Liver (tissue), 9 donors: ENCODE data around the gene SPATA17. TPM values are rescaled to one million over a fixed set of nuclear protein-coding genes. Genes with fewer than 3 reads are reported as not detected.

ENCODE experiments used
- DNase-seq: peaks from one replicate; pipeline ENCODE4 v3.0.0-alpha.2; 2017; ENCODE audit warnings: low spot score
- H3K27ac ChIP-seq, 2 donors: one replicate each; pipeline ENCODE4 v1.7.0; 2013; ENCODE audit warnings: inconsistent platforms in 2 of 2, low read length in 2 of 2, control low read depth in 1 of 2, low read depth in 1 of 2, mild to moderate bottlenecking in 1 of 2
- H3K27me3 ChIP-seq, 4 donors: one replicate each; pipeline versions ENCODE4 v1.6.1 to v1.7.0; 2013; ENCODE audit warnings: low read length in 3 of 4, inconsistent platforms in 1 of 4, mild to moderate bottlenecking in 1 of 4, moderate library complexity in 1 of 4; ENCODE audit not compliant: control insufficient read depth in 4 of 4, insufficient read depth in 4 of 4
- H3K36me3 ChIP-seq, 4 donors: one replicate each; pipeline versions ENCODE4 v1.6.1 to v1.7.0; 2013; ENCODE audit warnings: low read length in 3 of 4, mild to moderate bottlenecking in 3 of 4, low read depth in 1 of 4, moderate library complexity in 1 of 4; ENCODE audit not compliant: control insufficient read depth in 4 of 4, insufficient read depth in 3 of 4
- H3K4me1 ChIP-seq, 4 donors: one replicate each; pipeline versions ENCODE4 v1.6.1 to v1.7.0; 2013; ENCODE audit warnings: low read length in 3 of 4, mild to moderate bottlenecking in 3 of 4, moderate library complexity in 1 of 4; ENCODE audit not compliant: control insufficient read depth in 4 of 4, insufficient read depth in 4 of 4
- H3K4me3 ChIP-seq, 3 donors: one replicate each; pipeline versions ENCODE4 v1.6.1 to v1.7.0; 2013; ENCODE audit warnings: low read length in 3 of 3, control low read depth in 1 of 3, low read depth in 1 of 3, mild to moderate bottlenecking in 1 of 3
- H3K9ac ChIP-seq, 2 donors: one replicate each; pipeline ENCODE4 v1.7.0; 2013; ENCODE audit warnings: low read length in 2 of 2, mild to moderate bottlenecking in 2 of 2, moderate library complexity in 2 of 2, control low read depth in 1 of 2, low read depth in 1 of 2
- H3K9me3 ChIP-seq, 4 donors: one replicate each; pipeline versions ENCODE4 v1.6.1 to v1.7.0; 2013; ENCODE audit warnings: low read length in 3 of 4; ENCODE audit not compliant: control insufficient read depth in 4 of 4
- CTCF ChIP-seq: fragments of 150-350 bp; IDR thresholded peaks from 2 replicates; pipeline ENCODE4 v1.5.1; 2017; ENCODE audit warnings: improper control_type of control experiment, low read depth, low read length; ENCODE audit not compliant: missing input control
- EGR1 ChIP-seq, 2 donors: IDR thresholded peaks; 2 replicates each; pipeline ENCODE4 v1.6.1; 2016 to 2018; ENCODE audit warnings: antibody characterized with exemption in 2 of 2, low read depth in 2 of 2
- FOXA1 ChIP-seq: IDR thresholded peaks from 2 replicates; pipeline ENCODE4 v1.6.1; 2016; ENCODE audit warnings: antibody characterized with exemption
- FOXA2 ChIP-seq: IDR thresholded peaks from 2 replicates; pipeline ENCODE4 v1.6.1; 2016; ENCODE audit warnings: antibody characterized with exemption
- GABPA ChIP-seq, 2 donors: IDR thresholded peaks in 1 of 2; conservative IDR thresholded peaks in 1 of 2; 2 replicates each; pipeline ENCODE4 v1.6.1; 2016; ENCODE audit warnings: antibody characterized with exemption in 2 of 2, mild to moderate bottlenecking in 1 of 2, moderate library complexity in 1 of 2
- HNF4A ChIP-seq, 2 donors: conservative IDR thresholded peaks; 2 replicates each; pipeline ENCODE4 v1.6.1; 2016; ENCODE audit warnings: antibody characterized with exemption in 2 of 2, mild to moderate bottlenecking in 2 of 2
- HNF4G ChIP-seq: IDR thresholded peaks from 2 replicates; pipeline ENCODE4 v1.6.1; 2016; ENCODE audit warnings: antibody characterized with exemption
- JUND ChIP-seq, 2 donors: IDR thresholded peaks; 2 replicates each; pipeline ENCODE4 v1.6.1; 2016; ENCODE audit warnings: antibody characterized with exemption in 2 of 2
- NR2F2 ChIP-seq: IDR thresholded peaks from 2 replicates; pipeline ENCODE4 v1.6.1; 2016; ENCODE audit warnings: antibody characterized with exemption
- RAD21 ChIP-seq, 2 donors: IDR thresholded peaks; 2 replicates each; pipeline ENCODE4 v1.6.1; 2016; ENCODE audit warnings: antibody characterized with exemption in 2 of 2, mild to moderate bottlenecking in 2 of 2
- RXRA ChIP-seq, 2 donors: IDR thresholded peaks; 2 replicates each; pipeline ENCODE4 v1.6.1; 2017 to 2018; ENCODE audit warnings: antibody characterized with exemption in 2 of 2, mild to moderate bottlenecking in 1 of 2
- SP1 ChIP-seq: IDR thresholded peaks from 2 replicates; pipeline ENCODE4 v1.6.1; 2018; ENCODE audit warnings: antibody characterized with exemption, mild to moderate bottlenecking
- YY1 ChIP-seq: IDR thresholded peaks from 2 replicates; pipeline ENCODE4 v1.6.1; 2016; ENCODE audit warnings: antibody characterized with exemption, mild to moderate bottlenecking
- WGBS: extraction: QIAGEN DNeasy Blood & Tissue Kit; methylation state at CpG from one replicate; pipeline ENCODE4 v1.1.7; 2013; 5-methylcytosine and 5-hydroxymethylcytosine counted together
- polyA plus RNA-seq, 2 donors: library from polyadenylated mRNA; stranded (reverse) in 1 of 2; unstranded in 1 of 2; fragments of 200-250 nt in 1 of 2; fragments of >200 nt in 1 of 2; fragmentation: Nextera tagmentation in 1 of 2; extraction: Ambion mirVana in 1 of 2; gene quantifications; one replicate each; pipeline versions ENCODE4 v1.2.1 to v1.2.3, GENCODE V29; 2013 to 2015
- total RNA-seq, 2 donors: library from RNA; depleted of rRNA; stranded (reverse); fragments of >200 nt; gene quantifications; one replicate each; pipeline ENCODE4 v1.2.3, GENCODE V29; 2014
- TF ChIP-seq, protein P1 (sequence below): IDR thresholded peaks from 2 replicates; pipeline ENCODE4 v1.6.1; 2016; ENCODE audit warnings: antibody characterized with exemption
- TF ChIP-seq, protein P2 (sequence below): IDR thresholded peaks from 2 replicates; pipeline ENCODE4 v1.6.1; 2016; ENCODE audit warnings: antibody characterized with exemption
- TF ChIP-seq, protein P3 (sequence below): IDR thresholded peaks from 2 replicates; pipeline ENCODE4 v1.6.1; 2016; ENCODE audit warnings: antibody characterized with exemption, mild to moderate bottlenecking
- TF ChIP-seq, protein P4 (sequence below): IDR thresholded peaks from 2 replicates; pipeline ENCODE4 v1.6.1; 2016; ENCODE audit warnings: antibody characterized with exemption
- donor health status: healthy.
- donor health status: healthy.
- donor health status: healthy.
- donor health status: healthy.
- donor health status: healthy.

Gene SPATA17
- total and polyA plus RNA-seq, 4 donors = 0.08 TPM; not detected in 2

DNA sequence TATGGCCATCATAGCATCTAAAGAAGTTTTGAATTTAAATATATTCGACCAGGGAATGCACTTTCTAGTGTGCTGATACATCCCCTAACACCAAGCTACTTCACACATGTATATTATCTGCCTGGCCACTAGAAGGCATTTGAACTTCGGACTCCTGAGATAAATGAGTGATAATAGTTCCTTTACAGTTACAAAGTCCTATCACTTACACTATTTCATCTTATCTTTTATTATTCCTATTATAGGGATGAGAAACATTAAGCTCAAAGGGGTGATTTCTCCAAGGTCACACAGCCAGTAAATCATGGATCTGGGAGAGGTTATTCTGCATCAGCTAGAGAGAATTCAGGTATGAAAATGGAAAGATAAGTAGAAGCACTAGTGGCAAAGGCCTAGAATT, 40.5 kb upstream of the SPATA17 start:
- H3K9ac ChIP-seq = no peak overlapping the region
- no peak overlapping the region for H3K27ac ChIP-seq
- H3K9me3 ChIP-seq = no peaks in the 10 kb centered on the region
- WGBS = 75% methylated on average over 2 of the region's 2 CpGs
- TF ChIP-seq HNF4A (conservative IDR thresholded peaks at IDR 0.05) (peak; percentile 33 to 65), YY1 (no peak), HNF4G (peak; percentile 30), GABPA (IDR thresholded peaks at IDR 0.05 in 1 of 2, conservative IDR thresholded peaks at IDR 0.05 in 1 of 2) (no peak)
- no peaks in the 10 kb centered on the region for H3K4me1 ChIP-seq
- H3K4me3 ChIP-seq = no peak overlapping the region
- H3K36me3 ChIP-seq = peaks cover 0 to 3% (median under 1%) of the 10 kb centered on the region in 4 donors
- DNase-seq = no peak
- no peaks in the 10 kb centered on the region for H3K27me3 ChIP-seq

DNA sequence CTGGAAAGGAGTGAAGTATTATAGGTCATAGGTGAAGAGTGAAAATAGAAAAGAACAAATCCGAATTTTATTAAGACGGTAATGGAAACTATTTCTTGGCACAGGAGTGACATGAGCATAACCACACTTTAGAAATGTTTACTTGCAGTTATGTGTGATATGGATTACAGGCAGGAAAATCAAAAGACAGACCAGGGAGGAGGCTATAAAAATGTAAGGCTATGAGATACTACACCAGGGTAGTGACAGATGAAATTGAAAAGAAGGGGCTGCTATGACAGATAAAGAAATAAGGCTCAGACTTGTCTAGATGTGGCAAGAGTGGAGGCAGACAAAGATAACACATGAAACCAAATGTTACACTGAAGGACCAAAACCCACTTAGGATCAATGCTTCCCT, 32.0 kb upstream of the SPATA17 start:
- Histone ChIP-seq H3K27me3 (no peaks in the 10 kb centered on the region), H3K4me3 (no peak overlapping the region), H3K9ac (no peak overlapping the region), H3K36me3 (peaks cover 0 to 3% (median under 1%) of the 10 kb centered on the region in 4 donors), H3K4me1 (no peaks in the 10 kb centered on the region), H3K9me3 (no peaks in the 10 kb centered on the region), H3K27ac (no peak overlapping the region)
- 88% methylated on average over 2 of the region's 2 CpGs for WGBS
- TF ChIP-seq CTCF (no peak), FOXA2 (no peak), EGR1 (IDR thresholded peaks at IDR 0.05; ENCODE audit: low read depth in 2 of 2) (no peak), RXRA (IDR thresholded peaks at IDR 0.05) (no peak), FOXA1 (no peak), RAD21 (IDR thresholded peaks at IDR 0.05) (no peak), HNF4G (no peak), NR2F2 (no peak), HNF4A (conservative IDR thresholded peaks at IDR 0.05) (no peak), YY1 (no peak), GABPA (IDR thresholded peaks at IDR 0.05 in 1 of 2, conservative IDR thresholded peaks at IDR 0.05 in 1 of 2) (no peak), SP1 (no peak), JUND (IDR thresholded peaks at IDR 0.05) (no peak)
- TF ChIP-seq, protein P1, sequence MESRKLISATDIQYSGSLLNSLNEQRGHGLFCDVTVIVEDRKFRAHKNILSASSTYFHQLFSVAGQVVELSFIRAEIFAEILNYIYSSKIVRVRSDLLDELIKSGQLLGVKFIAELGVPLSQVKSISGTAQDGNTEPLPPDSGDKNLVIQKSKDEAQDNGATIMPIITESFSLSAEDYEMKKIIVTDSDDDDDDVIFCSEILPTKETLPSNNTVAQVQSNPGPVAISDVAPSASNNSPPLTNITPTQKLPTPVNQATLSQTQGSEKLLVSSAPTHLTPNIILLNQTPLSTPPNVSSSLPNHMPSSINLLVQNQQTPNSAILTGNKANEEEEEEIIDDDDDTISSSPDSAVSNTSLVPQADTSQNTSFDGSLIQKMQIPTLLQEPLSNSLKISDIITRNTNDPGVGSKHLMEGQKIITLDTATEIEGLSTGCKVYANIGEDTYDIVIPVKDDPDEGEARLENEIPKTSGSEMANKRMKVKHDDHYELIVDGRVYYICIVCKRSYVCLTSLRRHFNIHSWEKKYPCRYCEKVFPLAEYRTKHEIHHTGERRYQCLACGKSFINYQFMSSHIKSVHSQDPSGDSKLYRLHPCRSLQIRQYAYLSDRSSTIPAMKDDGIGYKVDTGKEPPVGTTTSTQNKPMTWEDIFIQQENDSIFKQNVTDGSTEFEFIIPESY = no peak
- TF ChIP-seq, protein P2, sequence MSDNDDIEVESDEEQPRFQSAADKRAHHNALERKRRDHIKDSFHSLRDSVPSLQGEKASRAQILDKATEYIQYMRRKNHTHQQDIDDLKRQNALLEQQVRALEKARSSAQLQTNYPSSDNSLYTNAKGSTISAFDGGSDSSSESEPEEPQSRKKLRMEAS = no peak
- TF ChIP-seq, protein P3, sequence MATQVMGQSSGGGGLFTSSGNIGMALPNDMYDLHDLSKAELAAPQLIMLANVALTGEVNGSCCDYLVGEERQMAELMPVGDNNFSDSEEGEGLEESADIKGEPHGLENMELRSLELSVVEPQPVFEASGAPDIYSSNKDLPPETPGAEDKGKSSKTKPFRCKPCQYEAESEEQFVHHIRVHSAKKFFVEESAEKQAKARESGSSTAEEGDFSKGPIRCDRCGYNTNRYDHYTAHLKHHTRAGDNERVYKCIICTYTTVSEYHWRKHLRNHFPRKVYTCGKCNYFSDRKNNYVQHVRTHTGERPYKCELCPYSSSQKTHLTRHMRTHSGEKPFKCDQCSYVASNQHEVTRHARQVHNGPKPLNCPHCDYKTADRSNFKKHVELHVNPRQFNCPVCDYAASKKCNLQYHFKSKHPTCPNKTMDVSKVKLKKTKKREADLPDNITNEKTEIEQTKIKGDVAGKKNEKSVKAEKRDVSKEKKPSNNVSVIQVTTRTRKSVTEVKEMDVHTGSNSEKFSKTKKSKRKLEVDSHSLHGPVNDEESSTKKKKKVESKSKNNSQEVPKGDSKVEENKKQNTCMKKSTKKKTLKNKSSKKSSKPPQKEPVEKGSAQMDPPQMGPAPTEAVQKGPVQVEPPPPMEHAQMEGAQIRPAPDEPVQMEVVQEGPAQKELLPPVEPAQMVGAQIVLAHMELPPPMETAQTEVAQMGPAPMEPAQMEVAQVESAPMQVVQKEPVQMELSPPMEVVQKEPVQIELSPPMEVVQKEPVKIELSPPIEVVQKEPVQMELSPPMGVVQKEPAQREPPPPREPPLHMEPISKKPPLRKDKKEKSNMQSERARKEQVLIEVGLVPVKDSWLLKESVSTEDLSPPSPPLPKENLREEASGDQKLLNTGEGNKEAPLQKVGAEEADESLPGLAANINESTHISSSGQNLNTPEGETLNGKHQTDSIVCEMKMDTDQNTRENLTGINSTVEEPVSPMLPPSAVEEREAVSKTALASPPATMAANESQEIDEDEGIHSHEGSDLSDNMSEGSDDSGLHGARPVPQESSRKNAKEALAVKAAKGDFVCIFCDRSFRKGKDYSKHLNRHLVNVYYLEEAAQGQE = no peak
- TF ChIP-seq, protein P4, sequence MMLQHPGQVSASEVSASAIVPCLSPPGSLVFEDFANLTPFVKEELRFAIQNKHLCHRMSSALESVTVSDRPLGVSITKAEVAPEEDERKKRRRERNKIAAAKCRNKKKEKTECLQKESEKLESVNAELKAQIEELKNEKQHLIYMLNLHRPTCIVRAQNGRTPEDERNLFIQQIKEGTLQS = no peak
- DNase-seq = no peak
